Osteoblast (primary cell): ENCODE data around the gene NDUFAF8. TPM values are rescaled to one million over a fixed set of nuclear protein-coding genes. Genes with fewer than 3 reads are reported as not detected.

Experiments used
- DNase-seq: peaks from one replicate; pipeline ENCODE4 v3.0.0; 2011; ENCODE audit warnings: low spot score, mixed read lengths; ENCODE audit not compliant: insufficient read length; ENCODE audit errors: missing footprints
- H2AFZ ChIP-seq: 2 replicates; pipeline ENCODE4 v1.6.0; 2011; ENCODE audit warnings: mild to moderate bottlenecking, low read length
- H3K27ac ChIP-seq: 2 replicates; pipeline ENCODE4 v1.5.1; 2011; ENCODE audit warnings: mild to moderate bottlenecking, low read depth, low read length, moderate library complexity
- H3K27me3 ChIP-seq: 2 replicates; pipeline ENCODE4 v1.6.0; 2012; ENCODE audit warnings: mild to moderate bottlenecking, control low read depth, inconsistent platforms, low read length, moderate library complexity; ENCODE audit not compliant: insufficient read depth
- H3K36me3 ChIP-seq: 2 replicates; pipeline ENCODE4 v1.5.1; 2011; ENCODE audit warnings: mild to moderate bottlenecking, low read length, control low read depth, moderate library complexity; ENCODE audit not compliant: insufficient read depth
- H3K4me1 ChIP-seq: 2 replicates; pipeline ENCODE4 v1.5.1; 2011; ENCODE audit warnings: mild to moderate bottlenecking, low read length, control low read depth, moderate library complexity; ENCODE audit not compliant: insufficient read depth
- H3K4me2 ChIP-seq: 2 replicates; pipeline ENCODE4 v1.6.0; 2011; ENCODE audit warnings: mild to moderate bottlenecking, low read length; ENCODE audit not compliant: insufficient read depth
- H3K4me3 ChIP-seq: fragments of 200-600 bp; sonication (generic); 3 replicates; pipeline ENCODE4 v1.5.1; 2012; ENCODE audit warnings: mild to moderate bottlenecking, low read length, inconsistent platforms; ENCODE audit not compliant: insufficient read depth
- H3K79me2 ChIP-seq: 2 replicates; pipeline ENCODE4 v1.6.0; 2012; ENCODE audit warnings: mild to moderate bottlenecking, low read length, control low read depth, inconsistent platforms; ENCODE audit not compliant: insufficient read depth
- H3K9me3 ChIP-seq: 2 replicates; pipeline ENCODE4 v1.5.1; 2011; ENCODE audit warnings: low read depth, low read length, control low read depth
- H4K20me1 ChIP-seq: 2 replicates; pipeline ENCODE4 v1.6.0; 2012; ENCODE audit warnings: mild to moderate bottlenecking, low read length, control low read depth; ENCODE audit not compliant: insufficient read depth
- CTCF ChIP-seq: IDR thresholded peaks from 2 replicates; pipeline ENCODE4 v1.5.1; 2011; ENCODE audit warnings: mild to moderate bottlenecking, low read depth, low read length, moderate library complexity; ENCODE audit errors: extremely low read depth
- total RNA-seq: library from RNA; depleted of rRNA; stranded (reverse); fragments of >200 nt; gene quantifications from 2 replicates; pipeline ENCODE4 v1.2.3, GENCODE V29; 2012

The NDUFAF8 gene
- total RNA-seq, 1 donor: 19.9 TPM

DNA sequence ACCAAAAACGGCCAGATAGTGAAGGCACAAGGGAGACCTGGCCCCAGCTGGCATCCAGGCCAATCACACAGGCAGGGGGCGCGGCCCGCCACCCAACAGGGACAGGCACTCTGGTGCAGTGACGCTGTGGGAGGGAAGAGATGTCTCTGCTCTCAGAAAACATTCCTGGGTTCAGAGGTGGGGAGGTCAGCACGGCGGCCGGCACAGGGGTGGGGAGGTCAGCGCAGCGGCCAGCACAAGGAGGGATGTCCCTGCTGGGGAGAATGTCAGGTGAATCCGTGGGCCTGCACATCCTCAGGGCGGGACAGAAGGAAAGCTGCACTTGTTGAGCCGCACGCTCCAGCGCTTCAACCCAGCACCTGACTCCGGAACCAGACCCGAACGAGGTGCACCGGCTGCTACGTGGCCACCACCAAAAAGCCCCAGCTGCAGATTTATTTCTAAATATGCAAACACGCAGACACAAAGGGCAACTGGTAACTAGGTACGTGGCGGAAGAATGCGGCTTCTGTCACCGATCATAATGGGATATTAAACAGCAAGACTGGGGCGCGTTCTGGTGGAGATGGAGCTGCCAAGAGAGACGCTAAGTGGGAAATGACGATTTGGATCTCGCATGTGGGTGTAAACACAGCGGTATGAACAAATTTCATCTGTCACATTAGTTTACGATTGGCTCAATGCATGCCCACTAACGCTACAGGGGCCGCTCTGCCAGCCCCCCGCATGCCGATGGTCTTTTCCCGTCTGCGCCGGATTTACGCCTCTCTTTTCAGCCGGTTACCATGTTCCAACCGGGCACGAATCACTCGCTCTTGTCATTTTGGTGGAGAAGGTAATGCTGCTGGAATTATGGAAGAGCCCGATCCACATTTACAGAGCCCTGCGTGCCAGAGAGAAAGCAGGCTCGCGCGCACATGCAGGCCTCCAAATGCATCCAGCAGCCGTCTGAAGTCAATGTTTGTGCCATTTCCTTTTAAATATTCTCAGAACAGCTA lies 40.5 kb downstream of the NDUFAF8 start:
- H3K27me3 ChIP-seq: no peaks in the 10 kb centered on the region
- no peak for DNase-seq
- H3K4me1 ChIP-seq: no peaks in the 10 kb centered on the region
- no peak overlapping the region for H2AFZ ChIP-seq
- H3K27ac ChIP-seq: no peak overlapping the region
- no peak for TF ChIP-seq CTCF
- peaks cover 24% of the 10 kb centered on the region for H3K36me3 ChIP-seq
- peaks cover 3% of the 10 kb centered on the region for H4K20me1 ChIP-seq
- peaks cover 38% of the 10 kb centered on the region for H3K79me2 ChIP-seq
- H3K4me2 ChIP-seq: no peak overlapping the region
- no peaks in the 10 kb centered on the region for H3K9me3 ChIP-seq
- H3K4me3 ChIP-seq: no peak overlapping the region

- Histone ChIP-seq H3K27me3 (no peaks in the 10 kb centered on the region), H2AFZ (no peak overlapping the region), H3K9me3 (no peaks in the 10 kb centered on the region), H3K36me3 (peaks cover 24% of the 10 kb centered on the region), H3K27ac (no peak overlapping the region), H4K20me1 (peaks cover 3% of the 10 kb centered on the region), H3K4me3 (no peak overlapping the region), H3K79me2 (peaks cover 48% of the 10 kb centered on the region), H3K4me1 (peaks cover 7% of the 10 kb centered on the region), H3K4me2 (no peak overlapping the region)
- no peak for TF ChIP-seq CTCF
- no peak for DNase-seq
Measured at GRCh38 chr17:81280571-81280970, 41.5 kb downstream of the NDUFAF8 start.

DNA sequence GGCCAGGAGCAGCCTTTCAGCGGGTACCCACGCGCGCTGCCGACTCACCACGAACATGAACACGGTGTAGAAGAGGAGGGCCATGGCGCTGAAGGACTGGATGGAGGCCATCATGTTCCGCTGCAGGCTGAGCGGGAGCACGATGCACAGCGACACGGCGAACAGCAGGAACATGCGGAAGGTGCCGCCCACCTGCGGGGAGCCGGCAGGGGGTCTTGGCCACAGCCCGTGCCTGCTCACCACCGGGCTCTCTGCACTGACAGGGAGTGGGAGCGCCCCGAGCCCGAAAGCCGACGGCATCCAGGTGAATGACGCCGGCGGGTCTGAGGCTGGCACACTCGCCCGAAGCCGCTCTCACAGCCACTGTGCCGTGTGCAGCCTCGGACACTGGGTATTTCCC lies 43.0 kb downstream of the NDUFAF8 start:
- peaks cover 1% of the 10 kb centered on the region for H4K20me1 ChIP-seq

More for the DNA sequence above, 43.0 kb downstream of the NDUFAF8 start:
- Histone ChIP-seq H3K27ac (no peak overlapping the region), H2AFZ (no peak overlapping the region), H3K79me2 (peaks cover 59% of the 10 kb centered on the region), H3K9me3 (no peaks in the 10 kb centered on the region), H3K4me2 (no peak overlapping the region), H3K4me1 (peaks cover 12% of the 10 kb centered on the region), H3K36me3 (peaks cover 17% of the 10 kb centered on the region), H3K27me3 (no peaks in the 10 kb centered on the region), H3K4me3 (no peak overlapping the region)
- DNase-seq: no peak
- no peak for TF ChIP-seq CTCF
